Occipital lobe (tissue), 2 donors: ENCODE results near the gene FAM187B. TPM values are rescaled to one million over a fixed set of nuclear protein-coding genes. Genes with fewer than 3 reads are reported as not detected.
A peak's percentile ranks its signal among the peaks of the same experiment; 100 is the strongest.

Experiments
- DNase-seq: peaks from one replicate; lab custom pipeline; 2025; lab: John Stamatoyannopoulos, UW
- total RNA-seq: library from RNA; depleted of rRNA; stranded (reverse); fragments of >200 nt; gene quantifications from one replicate; pipeline ENCODE4 v1.2.3, GENCODE V29; 2014

Gene FAM187B
- total RNA-seq, result not detected

DNA sequence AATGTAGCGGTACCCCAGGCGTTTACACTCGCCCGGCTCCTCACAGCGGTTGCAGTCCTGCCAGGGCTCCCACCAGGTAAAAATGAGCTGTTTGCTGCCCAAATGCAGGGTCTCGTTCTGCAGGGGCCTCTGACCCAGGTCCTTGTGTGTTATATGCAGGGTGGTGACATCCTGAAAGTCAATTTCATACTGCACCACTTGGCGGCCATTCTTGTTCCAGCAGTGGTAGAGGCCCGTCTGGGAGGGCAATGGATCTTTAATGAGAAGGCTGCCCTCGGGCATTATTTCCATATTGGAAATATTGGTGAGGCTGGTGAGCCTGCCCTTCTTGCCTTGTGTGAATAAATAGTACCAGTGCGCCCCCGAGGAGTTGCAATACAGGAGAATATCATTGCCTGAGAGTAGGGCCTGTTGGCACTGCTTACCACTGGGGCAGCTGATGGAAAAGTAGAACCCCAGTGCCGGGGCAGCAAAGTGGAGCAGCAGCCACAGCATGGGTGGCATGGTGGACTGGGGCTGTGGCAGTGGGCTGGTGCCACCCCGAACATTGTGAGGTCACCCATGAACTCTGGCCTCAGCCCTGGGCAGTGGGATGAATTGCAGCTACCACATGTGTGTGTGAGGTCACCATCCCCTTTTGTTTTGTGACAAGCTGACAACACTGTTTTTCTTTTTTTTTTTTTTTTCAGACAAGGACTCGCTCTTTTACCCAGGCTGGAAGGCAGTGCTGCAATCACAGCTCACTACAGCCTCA, at the start of gene FAM187B:
FAM187B (minus strand) TSS at position 563 of the 754 bp plus-strand sequence; CDS start at position 504, 59 bp downstream.
- no peak for DNase-seq

DNA sequence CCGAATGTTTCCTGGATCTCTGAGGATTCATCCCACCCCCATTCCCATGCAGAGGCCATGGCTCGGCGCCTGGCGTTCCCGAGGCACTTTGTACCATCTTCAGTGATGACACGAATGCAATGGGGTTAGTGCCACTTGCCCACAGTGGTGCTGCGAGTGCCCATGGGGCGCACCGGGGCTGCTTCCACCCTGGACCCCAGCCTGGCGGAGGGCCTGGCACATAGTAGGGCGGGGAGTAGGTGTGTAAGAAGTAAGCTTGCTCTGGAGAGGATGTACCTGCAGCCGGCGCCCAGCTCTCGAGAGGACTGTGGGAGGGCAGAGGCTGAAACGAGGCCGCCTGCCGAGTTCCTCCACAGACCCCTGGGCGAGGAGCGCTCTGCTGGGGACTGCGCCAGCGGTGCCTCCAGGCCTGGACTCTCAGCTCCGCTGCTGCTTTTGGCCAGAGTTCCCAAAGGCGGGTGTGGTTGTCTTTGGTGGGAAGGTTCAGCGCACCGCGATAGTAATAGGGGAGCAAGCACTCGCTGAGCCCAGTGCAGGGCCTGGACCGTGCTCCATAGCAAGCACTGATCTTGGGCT, 48.3 kb upstream of the FAM187B start:
- DNase-seq, result no peak

GRCh38 chr19:35274323-35274722, 45.8 kb upstream of the FAM187B start:
- DNase-seq, result no peak

DNA sequence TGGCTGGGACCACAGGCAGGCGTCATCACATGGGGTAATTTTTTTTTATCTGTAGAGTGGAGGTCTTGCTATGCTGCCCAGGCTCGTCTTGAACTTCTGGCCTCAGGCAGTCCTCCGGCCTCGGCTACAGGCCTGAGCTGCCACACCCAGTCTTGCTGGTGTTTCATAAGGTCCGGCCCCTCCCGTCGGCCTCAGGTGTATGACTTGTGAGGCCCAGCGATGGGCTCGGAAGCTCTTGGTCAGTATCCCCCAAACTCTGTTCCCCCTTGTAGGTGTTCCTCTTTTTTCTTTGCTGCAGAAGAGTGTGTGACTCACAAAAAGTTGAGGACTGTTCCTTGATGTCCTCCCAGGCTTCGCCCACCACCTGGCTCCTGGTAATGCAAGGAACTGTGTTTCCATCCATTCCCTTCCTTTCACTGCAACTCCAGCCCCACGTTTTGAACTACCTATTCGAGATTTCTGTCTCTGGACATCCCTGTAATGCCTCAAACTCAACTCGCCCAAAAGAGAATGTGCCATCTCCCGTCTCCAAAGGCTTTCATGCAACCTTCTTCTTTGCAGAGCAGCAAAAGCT, 45.2 kb upstream of the FAM187B start:
- DNase-seq, result no peak

DNA sequence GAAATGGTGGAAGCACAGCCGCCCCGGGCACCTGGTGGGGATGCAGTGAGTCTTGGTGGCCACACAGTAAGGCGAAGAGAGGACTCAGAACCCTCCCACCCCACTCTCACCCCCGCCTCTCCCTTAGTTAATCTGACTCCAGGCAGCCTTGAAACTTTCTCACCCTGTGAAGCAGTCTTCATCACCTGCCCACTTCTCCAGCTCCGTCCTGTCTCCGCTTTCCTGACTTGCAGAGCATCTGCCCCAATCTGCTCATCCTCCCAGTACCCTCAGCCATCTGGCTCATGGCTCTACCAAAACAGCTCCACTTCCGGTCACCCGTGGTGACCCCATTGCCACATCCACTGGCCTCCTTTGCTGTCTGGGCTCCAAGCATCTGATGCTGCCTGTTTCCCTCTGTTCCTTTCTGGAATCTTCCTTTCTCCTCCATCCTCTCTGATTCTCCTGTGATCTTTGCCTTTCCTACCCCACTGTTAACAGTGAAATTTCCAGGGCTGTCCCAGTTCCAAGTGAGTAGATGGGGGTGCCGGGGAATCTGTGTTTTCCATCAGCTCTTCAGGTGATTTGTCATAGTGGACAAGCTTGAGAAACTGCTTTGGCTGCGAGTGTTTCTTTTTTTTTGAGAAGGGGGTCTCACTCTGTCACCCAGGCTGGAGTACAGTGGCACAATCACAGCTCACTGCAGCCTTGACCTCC, 44.6 kb upstream of the FAM187B start:
- no peak for DNase-seq

DNA sequence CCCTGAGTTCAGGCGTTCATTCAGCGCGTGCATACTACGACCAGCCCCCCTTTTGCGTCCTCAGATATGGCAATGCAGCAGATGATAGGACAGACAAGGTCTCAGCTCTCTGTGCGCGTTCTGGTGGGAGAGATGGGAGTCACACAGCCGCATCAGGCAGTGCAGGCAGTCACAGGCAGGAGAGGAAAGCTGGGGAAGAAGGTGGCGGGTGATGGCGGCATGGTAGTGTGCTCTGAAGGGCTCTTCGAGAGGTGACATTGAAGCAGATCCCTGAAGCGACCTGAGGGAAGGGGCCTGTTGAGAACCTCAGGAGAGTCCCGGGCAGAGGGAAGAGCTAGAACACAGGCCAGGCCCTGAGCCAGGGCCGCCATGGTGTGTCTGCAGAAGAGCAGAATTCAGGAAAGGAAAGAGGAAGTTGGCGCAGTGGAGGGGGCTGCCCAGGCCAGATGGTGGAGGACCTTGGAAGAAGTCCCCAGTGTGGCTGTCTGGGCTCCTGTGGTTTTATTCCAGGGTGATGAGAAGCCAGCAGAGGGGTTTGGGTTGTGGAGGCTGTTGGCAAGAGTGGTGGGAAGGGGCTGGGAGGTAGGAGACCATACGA, 43.7 kb upstream of the FAM187B start:
- DNase-seq, result no peak

- no peak for DNase-seq
These were observed 43.0 kb upstream of the FAM187B start for GRCh38 chr19:35271546-35271945.

GRCh38 chr19:35270381-35270811, 41.9 kb upstream of the FAM187B start:
- DNase-seq, result no peak

DNA sequence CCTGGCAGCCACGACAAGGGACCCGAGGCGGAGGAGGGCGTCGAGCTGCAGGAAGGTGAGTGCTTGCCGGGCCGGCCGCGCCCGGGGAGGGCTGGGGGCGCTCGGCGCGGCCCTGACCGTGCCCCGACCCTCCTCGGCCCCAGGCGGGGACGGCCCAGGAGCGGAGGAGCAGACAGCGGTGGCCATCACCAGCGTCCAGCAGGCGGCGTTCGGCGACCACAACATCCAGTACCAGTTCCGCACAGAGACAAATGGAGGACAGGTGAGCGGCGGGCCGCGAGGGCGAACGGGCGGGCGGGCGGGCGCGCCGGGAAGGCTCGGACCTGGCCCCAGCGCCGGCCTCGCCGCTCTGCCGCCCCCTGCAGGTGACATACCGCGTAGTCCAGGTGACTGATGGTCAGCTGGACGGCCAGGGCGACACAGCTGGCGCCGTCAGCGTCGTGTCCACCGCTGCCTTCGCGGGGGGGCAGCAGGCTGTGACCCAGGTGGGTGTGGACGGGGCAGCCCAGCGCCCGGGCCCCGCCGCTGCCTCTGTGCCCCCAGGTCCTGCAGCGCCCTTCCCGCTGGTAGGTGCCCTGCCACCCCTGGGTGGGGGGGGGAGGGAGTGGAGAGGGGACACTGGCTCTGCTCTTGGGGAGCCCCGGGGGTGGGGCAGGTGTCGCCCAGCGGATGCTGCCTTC, 41.0 kb upstream of the FAM187B start:
- peak; percentile 68 for DNase-seq

DNA sequence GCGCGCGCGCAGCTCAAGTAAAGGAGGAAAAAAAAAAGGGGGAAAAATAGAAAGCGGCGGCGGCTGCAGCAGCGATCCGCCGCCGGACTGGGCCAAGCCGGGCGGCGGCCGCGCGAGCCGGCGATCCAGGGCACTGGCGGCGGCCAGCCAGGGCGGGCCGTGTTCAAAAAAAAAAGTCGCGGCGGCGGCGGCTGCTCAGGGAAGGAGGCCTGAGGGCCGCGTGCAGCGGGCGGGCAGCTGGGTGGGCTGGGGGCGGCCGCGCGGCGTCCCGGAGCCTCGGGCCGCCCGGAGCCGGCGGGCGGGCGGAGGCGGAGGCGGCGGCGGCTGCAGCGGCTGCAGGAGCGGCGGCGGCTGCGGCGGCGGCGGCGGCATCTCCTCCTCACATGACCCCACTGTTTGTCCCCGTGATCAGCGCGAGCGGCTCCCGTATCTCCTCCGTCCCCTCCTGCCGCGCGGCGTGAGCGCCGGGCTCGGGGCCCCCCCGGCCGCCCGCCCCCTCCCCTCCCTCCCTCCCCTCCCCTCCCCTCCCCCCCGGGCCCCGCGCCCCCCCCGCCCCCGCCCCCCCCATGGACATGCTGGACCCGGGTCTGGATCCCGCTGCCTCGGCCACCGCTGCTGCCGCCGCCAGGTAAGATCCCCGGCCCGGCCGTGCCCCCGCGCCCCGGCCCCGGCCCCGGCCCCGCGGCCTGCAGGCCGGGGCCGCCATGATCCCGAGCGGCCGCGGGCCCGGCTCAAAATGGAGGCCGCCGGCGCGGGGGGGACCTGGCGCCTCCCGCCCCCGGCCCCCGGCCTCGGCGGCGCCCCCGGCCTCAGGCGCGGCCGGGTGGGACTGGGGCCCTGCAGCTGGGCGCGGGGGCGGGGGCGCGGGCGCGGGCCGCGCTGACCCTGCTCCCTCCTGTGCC, 40.2 kb upstream of the FAM187B start, which contains the start of gene USF2:
USF2 (plus strand) TSS at position 427 of the 902 bp plus-strand sequence; CDS start at position 567, 140 bp downstream.
- DNase-seq, result peak; percentile 63

GRCh38 chr19:35267818-35268535, 39.4 kb upstream of the FAM187B start:
- DNase-seq, result no peak

DNA sequence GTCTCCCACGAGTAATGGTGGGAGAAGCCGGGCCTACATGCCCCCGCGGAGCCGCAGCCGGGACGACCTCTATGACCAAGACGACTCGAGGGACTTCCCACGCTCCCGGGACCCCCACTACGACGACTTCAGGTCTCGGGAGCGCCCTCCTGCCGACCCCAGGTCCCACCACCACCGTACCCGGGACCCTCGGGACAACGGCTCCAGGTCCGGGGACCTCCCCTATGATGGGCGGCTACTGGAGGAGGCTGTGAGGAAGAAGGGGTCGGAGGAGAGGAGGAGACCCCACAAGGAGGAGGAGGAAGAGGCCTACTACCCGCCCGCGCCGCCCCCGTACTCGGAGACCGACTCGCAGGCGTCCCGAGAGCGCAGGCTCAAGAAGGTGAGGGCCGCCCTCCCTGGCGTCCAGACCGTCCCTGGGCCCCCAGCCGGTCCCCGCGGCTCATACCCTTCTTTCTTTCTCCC, 38.8 kb upstream of the FAM187B start:
- no peak for DNase-seq

DNA sequence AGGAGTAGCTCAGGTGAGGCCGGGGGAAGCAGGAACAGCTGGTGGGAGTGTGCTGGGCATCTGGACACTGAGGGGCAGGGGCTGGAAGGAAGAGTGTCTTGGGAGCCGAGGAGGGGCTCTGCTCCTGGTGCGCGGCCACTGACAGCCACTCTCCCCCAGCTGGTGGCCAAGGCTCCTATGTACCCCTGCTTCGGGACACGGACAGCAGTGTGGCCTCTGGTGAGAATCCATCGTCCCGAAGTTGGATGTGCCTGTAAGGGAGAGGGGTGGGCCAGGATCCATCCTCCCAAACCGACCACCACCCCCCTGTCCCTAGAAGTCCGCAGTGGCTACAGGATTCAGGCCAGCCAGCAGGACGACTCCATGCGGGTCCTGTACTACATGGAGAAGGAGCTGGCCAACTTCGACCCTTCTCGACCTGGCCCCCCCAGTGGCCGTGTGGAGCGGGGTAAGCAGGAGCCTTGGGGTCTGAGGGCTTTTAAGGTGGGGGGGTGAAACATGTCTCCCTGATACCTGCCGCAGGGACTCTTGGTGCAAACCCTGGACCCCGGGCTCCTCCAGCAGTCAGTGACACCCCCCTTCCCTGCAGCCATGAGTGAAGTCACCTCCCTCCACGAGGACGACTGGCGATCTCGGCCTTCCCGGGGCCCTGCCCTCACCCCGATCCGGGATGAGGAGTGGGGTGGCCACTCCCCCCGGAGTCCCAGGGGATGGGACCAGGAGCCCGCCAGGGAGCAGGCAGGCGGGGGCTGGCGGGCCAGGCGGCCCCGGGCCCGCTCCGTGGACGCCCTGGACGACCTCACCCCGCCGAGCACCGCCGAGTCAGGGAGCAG, 38.2 kb upstream of the FAM187B start:
- peak; percentile 31 for DNase-seq

- no peak for DNase-seq
These were observed 37.5 kb upstream of the FAM187B start for GRCh38 chr19:35265900-35266519.

DNA sequence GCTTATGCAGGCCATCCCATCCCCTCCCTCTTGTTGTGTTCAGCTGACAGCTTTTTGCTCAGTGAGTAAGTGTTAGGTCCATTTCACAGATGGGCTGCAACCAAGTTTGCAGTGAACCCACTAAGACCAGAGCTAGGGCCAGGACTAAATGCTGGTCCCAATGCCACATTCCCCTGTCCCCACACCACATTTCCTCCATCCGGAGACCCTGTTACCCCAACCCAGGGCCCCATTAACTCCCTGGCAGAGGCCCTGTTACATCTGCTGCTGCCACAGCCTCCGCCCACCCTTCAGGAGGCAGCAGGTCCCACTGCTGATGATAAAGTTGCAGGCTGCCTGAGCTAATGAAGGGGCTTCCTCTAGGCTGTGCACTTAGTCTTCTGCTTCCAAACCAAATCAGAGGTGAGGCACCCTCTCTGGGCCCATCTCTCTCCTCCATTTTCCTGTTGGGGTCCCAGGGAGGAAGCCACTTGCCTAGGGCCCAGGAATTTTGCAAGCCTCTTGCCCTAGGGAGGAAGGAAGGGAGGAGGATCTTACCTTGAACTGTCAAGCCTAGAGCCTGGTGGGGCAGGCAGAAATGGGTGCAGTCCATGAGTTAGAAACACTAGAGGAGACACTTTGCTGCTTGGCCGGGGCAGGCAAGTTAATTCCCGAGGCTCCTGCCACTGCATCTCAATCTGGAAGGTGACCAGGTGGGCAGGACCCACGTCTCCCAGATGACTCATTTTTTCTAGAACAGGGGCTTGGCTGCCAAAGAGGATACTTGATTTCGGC, 36.8 kb upstream of the FAM187B start:
- DNase-seq, result no peak

DNA sequence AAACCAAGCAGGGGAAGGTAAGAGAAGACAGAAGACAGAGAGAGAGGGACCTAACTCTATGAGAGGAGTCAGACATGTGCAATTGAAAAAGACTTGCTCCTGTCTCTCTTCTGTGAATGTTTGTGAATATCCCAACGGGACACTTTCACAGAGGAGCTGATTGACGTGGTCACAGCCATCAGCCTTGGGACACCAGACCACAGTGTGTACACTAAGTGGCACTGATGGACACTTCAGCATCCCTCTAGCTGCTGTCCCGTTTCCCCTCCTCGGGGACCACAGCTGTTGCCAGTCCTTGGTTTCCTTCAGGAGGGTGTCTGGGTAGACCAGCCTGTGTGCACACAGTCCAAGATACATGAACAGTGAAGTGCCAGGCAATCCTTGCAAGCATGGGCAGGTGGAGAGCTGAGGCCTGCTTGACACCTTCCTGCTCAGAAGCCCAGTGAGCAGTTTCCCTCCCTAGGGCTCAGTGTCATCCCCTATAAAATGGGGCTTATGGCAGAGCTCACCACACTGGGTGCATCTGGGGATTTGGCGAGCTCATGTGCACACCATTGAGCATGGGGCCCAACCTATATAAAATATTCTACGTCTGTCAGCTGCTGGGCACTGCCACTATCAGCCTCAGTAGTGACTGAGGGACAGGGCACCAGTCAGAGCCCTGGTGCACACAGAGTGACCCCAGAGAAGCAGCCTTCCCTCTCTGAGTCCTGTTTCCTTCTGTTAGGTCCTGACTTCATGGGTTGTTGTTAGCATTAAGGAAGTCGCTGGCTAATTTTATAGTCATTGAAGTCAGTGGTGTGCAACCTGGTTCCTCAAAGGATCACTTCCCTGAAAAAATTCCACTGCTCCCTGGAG, 36.0 kb upstream of the FAM187B start:
- no peak for DNase-seq
